ENCODE results near the gene NGRN. TPM values are rescaled to one million over a fixed set of nuclear protein-coding genes. Genes with fewer than 3 reads are reported as not detected.
"Not testable (repeated sequence)": the region's sequence is repeated elsewhere in the genome, so short reads cannot be mapped to it uniquely, and the experiment has no call there.

Gene NGRN
- polyA plus RNA-seq, 1 donor = 76.1 TPM

- Histone ChIP-seq H3K27me3 (ENCODE audit: control insufficient read depth, insufficient read depth, low read length) (no peaks in the 10 kb centered on the region), H3K4me3 (ENCODE audit: low read length) (peak overlapping the region; percentile 32), H3K4me1 (ENCODE audit: control insufficient read depth, insufficient read depth, low read length) (peaks cover 20% of the 10 kb centered on the region), H3K27ac (ENCODE audit: low read length) (no peak overlapping the region), H3K9me3 (ENCODE audit: control insufficient read depth, low read depth, low read length) (no peaks in the 10 kb centered on the region), H3K36me3 (ENCODE audit: control insufficient read depth, insufficient read depth, low read length) (no peaks in the 10 kb centered on the region)
- DNase-seq = no peak
- WGBS (ENCODE audit: insufficient coverage, low lambda C conversion rate) = no CpG with 5 or more reads among the region's 10 CpGs
Observed at GRCh38 chr15:90295270-90295648, 29.8 kb downstream of the NGRN start.

GRCh38 chr15:90296316-90296884 lies 30.9 kb downstream of the NGRN start:
- WGBS (ENCODE audit: insufficient coverage, low lambda C conversion rate) = no CpG with 5 or more reads among the region's 4 CpGs

GRCh38 chr15:90297021-90297420 lies 31.5 kb downstream of the NGRN start:
- DNase-seq = no peak
- WGBS (ENCODE audit: insufficient coverage, low lambda C conversion rate) = 94% methylated on average over 2 of the region's 4 CpGs
- H3K4me1 ChIP-seq (ENCODE audit: control insufficient read depth, insufficient read depth, low read length) = peaks cover 20% of the 10 kb centered on the region
- no peak overlapping the region for H3K27ac ChIP-seq (ENCODE audit: low read length)
- no peaks in the 10 kb centered on the region for H3K27me3 ChIP-seq (ENCODE audit: control insufficient read depth, insufficient read depth, low read length)
- H3K4me3 ChIP-seq (ENCODE audit: low read length) = no peak overlapping the region
- no peaks in the 10 kb centered on the region for H3K36me3 ChIP-seq (ENCODE audit: control insufficient read depth, insufficient read depth, low read length)
- no peaks in the 10 kb centered on the region for H3K9me3 ChIP-seq (ENCODE audit: control insufficient read depth, low read depth, low read length)

More at GRCh38 chr15:90296316-90296884, 30.9 kb downstream of the NGRN start:
- DNase-seq; H3K27me3 ChIP-seq (ENCODE audit: control insufficient read depth, insufficient read depth, low read length); H3K36me3 ChIP-seq (ENCODE audit: control insufficient read depth, insufficient read depth, low read length); H3K27ac ChIP-seq (ENCODE audit: low read length); H3K9me3 ChIP-seq (ENCODE audit: control insufficient read depth, low read depth, low read length); H3K4me3 ChIP-seq (ENCODE audit: low read length): not testable (repeated sequence)
- peaks cover 20% of the 10 kb centered on the region for H3K4me1 ChIP-seq (ENCODE audit: control insufficient read depth, insufficient read depth, low read length)

GRCh38 chr15:90300541-90300940 lies 35.1 kb downstream of the NGRN start:
- no peak for DNase-seq
- H3K4me3 ChIP-seq (ENCODE audit: low read length) = no peak overlapping the region
- no peak overlapping the region for H3K27ac ChIP-seq (ENCODE audit: low read length)
- H3K27me3 ChIP-seq (ENCODE audit: control insufficient read depth, insufficient read depth, low read length) = no peaks in the 10 kb centered on the region
- H3K4me1 ChIP-seq (ENCODE audit: control insufficient read depth, insufficient read depth, low read length) = peaks cover under 1% of the 10 kb centered on the region
- H3K36me3 ChIP-seq (ENCODE audit: control insufficient read depth, insufficient read depth, low read length) = no peaks in the 10 kb centered on the region
- WGBS (ENCODE audit: insufficient coverage, low lambda C conversion rate) = no CpG with 5 or more reads among the region's 9 CpGs
- no peaks in the 10 kb centered on the region for H3K9me3 ChIP-seq (ENCODE audit: control insufficient read depth, low read depth, low read length)

GRCh38 chr15:90300988-90301706 lies 35.7 kb downstream of the NGRN start:
- Histone ChIP-seq H3K4me3 (ENCODE audit: low read length) (no peak overlapping the region), H3K27ac (ENCODE audit: low read length) (no peak overlapping the region), H3K9me3 (ENCODE audit: control insufficient read depth, low read depth, low read length) (no peaks in the 10 kb centered on the region), H3K36me3 (ENCODE audit: control insufficient read depth, insufficient read depth, low read length) (no peaks in the 10 kb centered on the region), H3K27me3 (ENCODE audit: control insufficient read depth, insufficient read depth, low read length) (no peaks in the 10 kb centered on the region), H3K4me1 (ENCODE audit: control insufficient read depth, insufficient read depth, low read length) (peaks cover 2% of the 10 kb centered on the region)
- peak in 1 of 2 donors; percentile 51 for DNase-seq
- no CpG with 5 or more reads among the region's 21 CpGs for WGBS (ENCODE audit: insufficient coverage, low lambda C conversion rate)

GRCh38 chr15:90301707-90302300 lies 36.3 kb downstream of the NGRN start:
- Histone ChIP-seq H3K27me3 (ENCODE audit: control insufficient read depth, insufficient read depth, low read length) (no peaks in the 10 kb centered on the region), H3K27ac (ENCODE audit: low read length) (no peak overlapping the region), H3K9me3 (ENCODE audit: control insufficient read depth, low read depth, low read length) (no peaks in the 10 kb centered on the region), H3K4me1 (ENCODE audit: control insufficient read depth, insufficient read depth, low read length) (peaks cover 7% of the 10 kb centered on the region), H3K36me3 (ENCODE audit: control insufficient read depth, insufficient read depth, low read length) (no peaks in the 10 kb centered on the region), H3K4me3 (ENCODE audit: low read length) (no peak overlapping the region)
- no CpG with 5 or more reads among the region's 8 CpGs for whole genome bisulfite sequencing (ENCODE audit: insufficient coverage, low lambda C conversion rate)
- no peak for DNase-seq

GRCh38 chr15:90305355-90305754 lies 39.9 kb downstream of the NGRN start:
- H3K4me3 ChIP-seq (ENCODE audit: low read length); H3K9me3 ChIP-seq (ENCODE audit: control insufficient read depth, low read depth, low read length); H3K27me3 ChIP-seq (ENCODE audit: control insufficient read depth, insufficient read depth, low read length); DNase-seq; H3K27ac ChIP-seq (ENCODE audit: low read length); H3K36me3 ChIP-seq (ENCODE audit: control insufficient read depth, insufficient read depth, low read length); H3K4me1 ChIP-seq (ENCODE audit: control insufficient read depth, insufficient read depth, low read length): not testable (repeated sequence)
- WGBS (ENCODE audit: insufficient coverage, low lambda C conversion rate) = no CpG with 5 or more reads among the region's 14 CpGs

- DNase-seq = peak in 1 of 2 donors; percentile 13
- no peak overlapping the region for H3K4me3 ChIP-seq (ENCODE audit: low read length)
- H3K27me3 ChIP-seq (ENCODE audit: control insufficient read depth, insufficient read depth, low read length) = no peaks in the 10 kb centered on the region
- peaks cover 7% of the 10 kb centered on the region for H3K4me1 ChIP-seq (ENCODE audit: control insufficient read depth, insufficient read depth, low read length)
- WGBS (ENCODE audit: insufficient coverage, low lambda C conversion rate) = 100% methylated on average over 1 of the region's 3 CpGs
- no peaks in the 10 kb centered on the region for H3K36me3 ChIP-seq (ENCODE audit: control insufficient read depth, insufficient read depth, low read length)
- H3K27ac ChIP-seq (ENCODE audit: low read length) = no peak overlapping the region
- no peaks in the 10 kb centered on the region for H3K9me3 ChIP-seq (ENCODE audit: control insufficient read depth, low read depth, low read length)
Observed at GRCh38 chr15:90305932-90306331, 40.5 kb downstream of the NGRN start.

GRCh38 chr15:90306560-90306959 lies 41.1 kb downstream of the NGRN start:
- DNase-seq = no peak
- Histone ChIP-seq H3K36me3 (ENCODE audit: control insufficient read depth, insufficient read depth, low read length) (no peaks in the 10 kb centered on the region), H3K9me3 (ENCODE audit: control insufficient read depth, low read depth, low read length) (no peaks in the 10 kb centered on the region), H3K4me3 (ENCODE audit: low read length) (no peak overlapping the region), H3K27me3 (ENCODE audit: control insufficient read depth, insufficient read depth, low read length) (no peaks in the 10 kb centered on the region), H3K27ac (ENCODE audit: low read length) (no peak overlapping the region), H3K4me1 (ENCODE audit: control insufficient read depth, insufficient read depth, low read length) (peaks cover 7% of the 10 kb centered on the region)
- WGBS (ENCODE audit: insufficient coverage, low lambda C conversion rate) = no CpG with 5 or more reads among the region's 6 CpGs

GRCh38 chr15:90307661-90308060 lies 42.2 kb downstream of the NGRN start:
- DNase-seq = no peak
- no peaks in the 10 kb centered on the region for H3K36me3 ChIP-seq (ENCODE audit: control insufficient read depth, insufficient read depth, low read length)
- no peak overlapping the region for H3K27ac ChIP-seq (ENCODE audit: low read length)
- WGBS (ENCODE audit: insufficient coverage, low lambda C conversion rate) = no CpG with 5 or more reads among the region's 2 CpGs
- peaks cover 7% of the 10 kb centered on the region for H3K4me1 ChIP-seq (ENCODE audit: control insufficient read depth, insufficient read depth, low read length)
- H3K4me3 ChIP-seq (ENCODE audit: low read length) = no peak overlapping the region
- no peaks in the 10 kb centered on the region for H3K27me3 ChIP-seq (ENCODE audit: control insufficient read depth, insufficient read depth, low read length)
- no peaks in the 10 kb centered on the region for H3K9me3 ChIP-seq (ENCODE audit: control insufficient read depth, low read depth, low read length)
